Aorta (tissue), 5 donors: ENCODE measurements around the gene INAFM1. TPM values are rescaled to one million over a fixed set of nuclear protein-coding genes. Genes with fewer than 3 reads are reported as not detected.
"Not testable (repeated sequence)": the region's sequence is repeated elsewhere in the genome, so short reads cannot be mapped to it uniquely, and the experiment has no call there.

Source experiments
- ATAC-seq: fragments of 200-7000 bp; cut with Tn5 transposase; one replicate; pipeline ENCODE4 v1.9.1; 2022; ENCODE audit warnings: moderate library complexity; ENCODE audit not compliant: low FRiP score
- DNase-seq, 2 donors: peaks; one replicate each; pipeline ENCODE4 v3.0.0-alpha.2; 2020
- H3K27ac ChIP-seq, 2 donors: one replicate each; pipeline ENCODE4 v1.5.1; 2013; ENCODE audit warnings: low read length in 2 of 2, mild to moderate bottlenecking in 2 of 2, moderate library complexity in 2 of 2, control low read depth in 1 of 2, inconsistent platforms in 1 of 2, low read depth in 1 of 2
- H3K27me3 ChIP-seq, 2 donors: one replicate each; pipeline ENCODE4 v1.6.1; 2013; ENCODE audit warnings: control low read depth in 1 of 2, low read length in 1 of 2, mild to moderate bottlenecking in 1 of 2, moderate library complexity in 1 of 2; ENCODE audit not compliant: insufficient read depth in 2 of 2, control insufficient read depth in 1 of 2
- H3K36me3 ChIP-seq, 2 donors: one replicate each; pipeline ENCODE4 v1.6.1; 2013; ENCODE audit warnings: control low read depth in 1 of 2, low read length in 1 of 2, mild to moderate bottlenecking in 1 of 2; ENCODE audit not compliant: insufficient read depth in 2 of 2, control insufficient read depth in 1 of 2
- H3K4me1 ChIP-seq, 2 donors: one replicate each; pipeline ENCODE4 v1.6.1; 2013; ENCODE audit warnings: low read length in 2 of 2, control low read depth in 1 of 2, mild to moderate bottlenecking in 1 of 2, moderate library complexity in 1 of 2; ENCODE audit not compliant: insufficient read depth in 2 of 2, control insufficient read depth in 1 of 2
- H3K4me3 ChIP-seq, 2 donors: one replicate each; pipeline ENCODE4 v1.5.1; 2013; ENCODE audit warnings: low read length in 2 of 2, control low read depth in 1 of 2, mild to moderate bottlenecking in 1 of 2
- H3K9me3 ChIP-seq: one replicate; pipeline ENCODE4 v1.6.1; 2013; ENCODE audit warnings: mild to moderate bottlenecking, low read length; ENCODE audit not compliant: control insufficient read depth
- WGBS, 2 donors: extraction: QIAGEN DNeasy Blood & Tissue Kit; methylation state at CpG; one replicate each; pipeline ENCODE4 v1.1.7; 2013; 5-methylcytosine and 5-hydroxymethylcytosine counted together
- intact Hi-C, 2 donors: fragments of 100-400 bp; cut with DNase I; formaldehyde crosslinking; loops; one replicate each; pipeline versions ENCODE4 v1.14.2 to v1.15.0; 2022
- polyA plus RNA-seq, 2 donors: library from polyadenylated mRNA; stranded (reverse); fragments of 200-250 nt; gene quantifications; one replicate each; pipeline ENCODE4 v1.2.3, GENCODE V29; 2013
- total RNA-seq, 2 donors: library from RNA; stranded (reverse); fragmentation: NEBNext Ultra II Directional; extraction: Animal tissue kit (Norgen Biotek cat#: 25700); gene quantifications; one replicate each; pipeline ENCODE4 v1.2.1, GENCODE V29; 2021
- donor health status: healthy with polysubstance abuse.
- donor health status: Bipolar disorder and iron deficiency.
- donor health status: DM: no; HTN: no; CAD: no.
- donor health status: DM: no; HTN: no; CAD: no.
- donor health status: DM: yes; HTN: yes; CAD: no.

The INAFM1 gene
- total and polyA plus RNA-seq, 4 donors, result 5.4 to 81.7 (median 37.1) TPM

- H3K36me3 ChIP-seq, result no peaks in the 10 kb centered on the region
- ATAC-seq (peak; percentile 59), DNase-seq (no peak)
- H3K4me1 ChIP-seq, result no peaks in the 10 kb centered on the region
- no peaks in the 10 kb centered on the region for H3K27me3 ChIP-seq
- intact Hi-C loops, result loop anchor here in 1 of 2 donors (10.0 kb wide), 1 partner anchor 410 kb away; no protein-coding TSS in a partner anchor
- H3K4me3 ChIP-seq, result no peak overlapping the region
- WGBS, 2 donors, result 30 to 32% methylated on average over 9 of the region's 9 CpGs
- no peaks in the 10 kb centered on the region for H3K9me3 ChIP-seq
- H3K27ac ChIP-seq, result no peak overlapping the region
Measured at GRCh38 chr19:47284324-47284899, 9.7 kb downstream of the INAFM1 start.

GRCh38 chr19:47296036-47296435 is 21.4 kb downstream of the INAFM1 start:
- intact Hi-C loops, result loop anchor here (2.0 to 10.0 kb wide), 4 partner anchors 49 to 129 kb away; partner anchors contain the start of gene DHX34 (in 1 of the 2)
- peak; percentile 81 for ATAC-seq
- no peaks in the 10 kb centered on the region for H3K36me3 ChIP-seq

GRCh38 chr19:47300867-47301266 is 26.2 kb downstream of the INAFM1 start:
- H3K27ac ChIP-seq, H3K36me3 ChIP-seq, H3K4me1 ChIP-seq, DNase-seq, H3K4me3 ChIP-seq, H3K9me3 ChIP-seq, H3K27me3 ChIP-seq, ATAC-seq, intact Hi-C loops: not testable (repeated sequence)
- 90 to 96% methylated on average over 14 of the region's 14 CpGs for WGBS, 2 donors

More at GRCh38 chr19:47296036-47296435, 21.4 kb downstream of the INAFM1 start:
- Histone ChIP-seq H3K27me3 (no peaks in the 10 kb centered on the region), H3K9me3 (no peaks in the 10 kb centered on the region), H3K4me1 (no peaks in the 10 kb centered on the region), H3K4me3 (no peak overlapping the region), H3K27ac (no peak overlapping the region)
- peak in 1 of 2 donors; percentile 79 for DNase-seq
- 36 to 40% methylated on average over 12 of the region's 12 CpGs for WGBS, 2 donors

GRCh38 chr19:47302249-47302648 is 27.6 kb downstream of the INAFM1 start:
- Histone ChIP-seq H3K36me3 (no peaks in the 10 kb centered on the region), H3K27ac (no peak overlapping the region), H3K4me3 (no peak overlapping the region), H3K27me3 (no peaks in the 10 kb centered on the region), H3K4me1 (no peaks in the 10 kb centered on the region), H3K9me3 (no peaks in the 10 kb centered on the region)
- no peak for ATAC-seq
- intact Hi-C loops, result no loop called here
- DNase-seq, result no peak
- 95 to 98% methylated on average over 10 of the region's 10 CpGs for WGBS, 2 donors

- DNase-seq (no peak), ATAC-seq (no peak)
- H3K9me3 ChIP-seq, result no peaks in the 10 kb centered on the region
- H3K4me3 ChIP-seq, result no peak overlapping the region
- no peaks in the 10 kb centered on the region for H3K36me3 ChIP-seq
- no peak overlapping the region for H3K27ac ChIP-seq
- intact Hi-C loops, result no loop called here
- peaks cover 0 to under 1% of the 10 kb centered on the region in 2 donors for H3K4me1 ChIP-seq
- H3K27me3 ChIP-seq, result no peaks in the 10 kb centered on the region
- WGBS, 2 donors, result 30 to 42% methylated on average over 6 of the region's 6 CpGs
Measured at GRCh38 chr19:47303966-47304365, 29.3 kb downstream of the INAFM1 start.

GRCh38 chr19:47305309-47305751 is 30.6 kb downstream of the INAFM1 start:
- H3K4me1 ChIP-seq, result peaks cover 0 to 3% of the 10 kb centered on the region in 2 donors
- peak; percentile 84 to 92 for DNase-seq
- peak; percentile 78 for ATAC-seq
- intact Hi-C loops, result no loop called here
- no peaks in the 10 kb centered on the region for H3K9me3 ChIP-seq
- no peaks in the 10 kb centered on the region for H3K27me3 ChIP-seq
- no peak overlapping the region for H3K27ac ChIP-seq
- H3K36me3 ChIP-seq, result no peaks in the 10 kb centered on the region
- no peak overlapping the region for H3K4me3 ChIP-seq
- 5% methylated on average over 14 of the region's 14 CpGs for WGBS, 2 donors

GRCh38 chr19:47306303-47306702 is 31.6 kb downstream of the INAFM1 start:
- intact Hi-C loops, result no loop called here
- WGBS, 2 donors, result 94 to 95% methylated on average over 3 of the region's 3 CpGs
- peaks cover 0 to 3% of the 10 kb centered on the region in 2 donors for H3K4me1 ChIP-seq
- no peak overlapping the region for H3K4me3 ChIP-seq
- H3K27ac ChIP-seq, result no peak overlapping the region
- no peaks in the 10 kb centered on the region for H3K36me3 ChIP-seq
- DNase-seq (no peak), ATAC-seq (no peak)
- no peaks in the 10 kb centered on the region for H3K9me3 ChIP-seq
- no peaks in the 10 kb centered on the region for H3K27me3 ChIP-seq

- WGBS, 2 donors, result 5 to 9% methylated on average over 8 of the region's 8 CpGs
- H3K27me3 ChIP-seq, result no peaks in the 10 kb centered on the region
- H3K9me3 ChIP-seq, result no peaks in the 10 kb centered on the region
- ATAC-seq, result no peak
- intact Hi-C loops, result no loop called here
- peak; percentile 67 to 81 for DNase-seq
- no peaks in the 10 kb centered on the region for H3K36me3 ChIP-seq
- H3K4me3 ChIP-seq, result no peak overlapping the region
- H3K4me1 ChIP-seq, result peaks cover 0 to 3% of the 10 kb centered on the region in 2 donors
- H3K27ac ChIP-seq, result no peak overlapping the region
Measured at GRCh38 chr19:47309038-47309437, 34.4 kb downstream of the INAFM1 start.

- Histone ChIP-seq H3K4me1 (peaks cover 0 to 3% of the 10 kb centered on the region in 2 donors), H3K27me3 (no peaks in the 10 kb centered on the region), H3K27ac (no peak within 1 kb of the TSS), H3K9me3 (no peaks in the 10 kb centered on the region), H3K36me3 (no peaks in the 10 kb centered on the region), H3K4me3 (no peak within 1 kb of the TSS)
- whole genome bisulfite sequencing, 2 donors, result 33 to 38% methylated on average over 12 of the region's 12 CpGs
- ATAC-seq (no peak), DNase-seq (peak in 1 of 2 donors; percentile 81)
- intact Hi-C loops, result loop anchor here in 1 of 2 donors (5.0 kb wide), 1 partner anchor 38 kb away; the partner anchor contains the start of gene DHX34
Measured at GRCh38 chr19:47309608-47310007, 34.9 kb downstream of the INAFM1 start, which contains the start of gene C5AR1. TSS of gene C5AR1 (plus strand) at chr19:47309861. CDS start at chr19:47309896, 35 bp downstream.
